Immature natural killer cell (primary cell): ENCODE measurements around the gene CUTC. TPM values are rescaled to one million over a fixed set of nuclear protein-coding genes. Genes with fewer than 3 reads are reported as not detected.
"Not testable (repeated sequence)": the region's sequence is repeated elsewhere in the genome, so short reads cannot be mapped to it uniquely, and the experiment has no call there.

Experiments
- DNase-seq, 3 donors: peaks; one replicate each; pipeline ENCODE4 v3.0.0; 2022; ENCODE audit warnings: mixed read lengths in 1 of 3
- H3K27ac Mint-ChIP-seq, 6 donors: one replicate each; pipeline ENCODE4 v1.8.0; 2020; ENCODE audit warnings: mixed read lengths in 6 of 6, mild to moderate bottlenecking in 5 of 6, inconsistent platforms in 4 of 6, moderate library complexity in 3 of 6
- H3K27me3 Mint-ChIP-seq, 3 donors: one replicate each; pipeline ENCODE4 v1.8.0; 2020 to 2021; ENCODE audit warnings: low read depth in 3 of 3, mild to moderate bottlenecking in 3 of 3, mixed read lengths in 3 of 3, moderate library complexity in 3 of 3, inconsistent platforms in 1 of 3
- H3K36me3 Mint-ChIP-seq, 3 donors: one replicate each; pipeline ENCODE4 v1.8.0; 2020; ENCODE audit warnings: mixed read lengths in 3 of 3, inconsistent platforms in 2 of 3, mild to moderate bottlenecking in 2 of 3
- H3K4me1 Mint-ChIP-seq, 2 donors: one replicate each; pipeline ENCODE4 v1.8.0; 2020; ENCODE audit warnings: inconsistent platforms in 2 of 2, mild to moderate bottlenecking in 2 of 2, mixed read lengths in 2 of 2, moderate library complexity in 1 of 2
- H3K4me3 Mint-ChIP-seq, 5 donors: one replicate each; pipeline ENCODE4 v1.8.0; 2020; ENCODE audit warnings: mild to moderate bottlenecking in 5 of 5, mixed read lengths in 5 of 5, inconsistent platforms in 3 of 5, moderate library complexity in 3 of 5
- H3K9me3 Mint-ChIP-seq, 6 donors: one replicate each; pipeline ENCODE4 v1.8.0; 2020; ENCODE audit warnings: mild to moderate bottlenecking in 6 of 6, mixed read lengths in 6 of 6, inconsistent platforms in 4 of 6, moderate library complexity in 3 of 6
- polyA plus RNA-seq, 3 donors: library from polyadenylated mRNA; unstranded; fragments of 300-500 nt; fragmentation: Illumina TruSeq; gene quantifications; one replicate each; pipeline ENCODE4 v1.2.3, GENCODE V29; 2021

CUTC gene
- polyA plus RNA-seq, 3 donors from 2014 or later, result 57.2 to 105 (median 60.4) TPM

- Mint-ChIP-seq H3K4me3 (no peak overlapping the region), H3K27me3 (no peaks in the 10 kb centered on the region), H3K36me3 (peaks cover 29 to 57% (median 45%) of the 10 kb centered on the region in 3 donors), H3K4me1 (no peaks in the 10 kb centered on the region), H3K27ac (no peak overlapping the region), H3K9me3 (no peaks in the 10 kb centered on the region)
- no peak for DNase-seq
Measured at GRCh38 chr10:99720387-99720786, 11.6 kb upstream of the CUTC start.

GRCh38 chr10:99730026-99730425, 2.0 kb upstream of the CUTC start:
- Mint-ChIP-seq H3K36me3 (peaks cover 17 to 27% (median 24%) of the 10 kb centered on the region in 3 donors), H3K9me3 (no peaks in the 10 kb centered on the region), H3K4me3 (no peak overlapping the region), H3K27ac (peak overlapping the region in 1 of 6 donors; percentile 46), H3K27me3 (peaks cover 4 to 10% (median 9%) of the 10 kb centered on the region in 3 donors), H3K4me1 (peaks cover 27 to 49% of the 10 kb centered on the region in 2 donors)
- DNase-seq, result no peak

DNA sequence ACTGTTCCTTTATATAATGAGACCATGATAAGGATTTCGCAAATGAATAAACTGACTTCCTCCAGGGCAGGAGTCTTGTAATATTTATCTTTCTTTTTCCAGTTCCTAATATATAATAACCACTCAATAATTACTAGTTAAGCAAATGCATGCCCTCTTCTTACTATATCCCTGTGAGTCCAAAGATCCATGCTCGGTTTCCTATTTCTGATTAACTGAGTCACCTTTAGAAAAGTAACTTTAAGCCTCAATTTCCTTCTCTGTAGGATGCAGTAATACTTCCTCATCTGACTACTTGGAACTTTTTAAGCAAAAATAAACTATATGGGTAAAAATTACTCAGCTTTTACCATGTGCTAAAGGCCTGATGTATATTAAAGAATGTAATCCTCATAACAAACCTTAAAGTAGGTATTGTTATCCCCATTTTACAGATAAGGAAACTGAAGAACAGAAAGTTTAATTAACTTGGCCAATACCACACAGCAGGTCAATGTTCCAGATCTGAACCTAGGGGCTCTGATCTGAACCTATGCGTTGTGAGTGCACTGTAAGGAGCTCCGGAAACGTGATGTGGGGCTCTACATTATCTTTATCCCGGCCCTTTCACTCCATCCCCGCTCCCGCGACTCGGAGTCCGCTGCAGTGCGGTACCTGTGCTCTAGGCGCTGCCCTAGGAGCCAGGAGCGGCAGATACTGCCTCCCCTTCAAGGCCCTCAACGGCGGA, 565 bp upstream of the CUTC start:
- H3K4me3 Mint-ChIP-seq, result peak overlapping the region; percentile 98 to 100 (median 99)
- peak overlapping the region; percentile 94 to 99 (median 98) for H3K27ac Mint-ChIP-seq
- H3K36me3 Mint-ChIP-seq, result peaks cover 13 to 21% (median 19%) of the 10 kb centered on the region in 3 donors
- H3K4me1 Mint-ChIP-seq, result peaks cover 34 to 63% of the 10 kb centered on the region in 2 donors
- no peaks in the 10 kb centered on the region for H3K9me3 Mint-ChIP-seq
- H3K27me3 Mint-ChIP-seq, result peaks cover 4 to 10% (median 9%) of the 10 kb centered on the region in 3 donors
- DNase-seq, result no peak

DNA sequence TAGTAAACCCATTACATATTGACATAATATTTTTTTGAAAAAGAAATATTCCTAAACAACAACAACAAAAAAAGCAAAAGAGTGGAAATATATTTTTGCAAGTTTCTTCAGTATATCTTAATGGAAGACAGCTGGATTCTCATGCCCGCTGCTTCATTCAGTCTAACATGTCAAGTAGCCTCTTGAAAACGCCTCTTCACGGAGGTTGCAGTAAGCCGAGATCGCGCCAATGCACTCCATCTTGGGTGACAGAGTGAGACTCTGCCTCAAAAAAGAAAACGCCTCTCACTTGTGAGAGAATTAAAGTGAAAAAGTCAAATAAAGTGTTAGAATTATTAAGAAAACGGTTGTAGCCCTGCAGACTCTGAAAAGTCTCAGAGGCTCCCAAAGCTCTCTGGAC, 1.3 kb downstream of the CUTC start:
- Mint-ChIP-seq H3K27me3 (peaks cover 4 to 10% (median 9%) of the 10 kb centered on the region in 3 donors), H3K4me1 (peaks cover 34 to 74% of the 10 kb centered on the region in 2 donors), H3K36me3 (peaks cover 16 to 18% (median 18%) of the 10 kb centered on the region in 3 donors), H3K27ac (peak overlapping the region in 2 of 6 donors; percentile 27 to 70), H3K4me3 (peak overlapping the region; percentile 69 to 82 (median 72)), H3K9me3 (no peaks in the 10 kb centered on the region)
- no peak for DNase-seq

- peaks cover 19 to 22% (median 20%) of the 10 kb centered on the region in 3 donors for H3K36me3 Mint-ChIP-seq
- not testable (repeated sequence) for H3K27me3 Mint-ChIP-seq, H3K9me3 Mint-ChIP-seq, H3K4me3 Mint-ChIP-seq, DNase-seq
- H3K4me1 Mint-ChIP-seq, result peaks cover 37 to 80% of the 10 kb centered on the region in 2 donors
- peak overlapping the region in 1 of 6 donors; percentile 27 for H3K27ac Mint-ChIP-seq
Measured at GRCh38 chr10:99734111-99734510, 2.1 kb downstream of the CUTC start.

GRCh38 chr10:99740260-99740659, 8.2 kb downstream of the CUTC start:
- no peak overlapping the region for H3K27ac Mint-ChIP-seq

DNA sequence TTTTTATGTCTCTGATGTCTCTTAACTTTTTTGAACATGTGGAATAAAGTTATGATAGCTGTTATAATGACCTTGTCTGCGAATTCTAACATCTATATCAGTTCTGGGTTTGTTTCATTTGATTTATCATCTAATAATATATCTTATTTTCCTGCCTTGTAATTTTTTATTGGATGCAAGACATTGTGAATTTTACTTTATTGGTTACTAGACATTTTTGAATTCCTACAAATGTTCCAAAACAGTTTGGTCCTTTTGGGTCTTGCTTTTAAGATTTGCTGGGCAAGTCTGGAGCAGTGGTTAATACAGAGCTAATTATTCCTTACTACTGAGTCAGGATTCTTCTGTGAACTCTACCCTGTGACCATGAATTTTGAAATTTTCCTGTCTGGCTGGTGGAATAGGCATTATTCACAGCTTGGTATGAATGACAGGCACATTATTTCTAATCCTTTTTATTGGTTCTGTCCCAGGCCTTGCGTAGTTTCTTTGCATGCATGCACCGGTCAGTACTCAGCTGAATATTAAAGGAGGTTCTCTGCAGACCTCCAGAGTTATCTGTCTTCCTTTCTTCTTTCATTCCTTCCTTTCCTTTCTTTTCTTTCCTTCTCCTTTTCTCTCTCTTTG, 9.0 kb downstream of the CUTC start:
- Mint-ChIP-seq H3K27ac (peak overlapping the region in 1 of 6 donors; percentile 51), H3K4me3 (no peak overlapping the region), H3K27me3 (peaks cover 0 to 2% (median 1%) of the 10 kb centered on the region in 3 donors), H3K36me3 (peaks cover 60 to 67% (median 64%) of the 10 kb centered on the region in 3 donors), H3K4me1 (peaks cover 12 to 34% of the 10 kb centered on the region in 2 donors), H3K9me3 (peaks cover 2 to 24% (median 13%) of the 10 kb centered on the region in 6 donors)
- no peak for DNase-seq

More at GRCh38 chr10:99740260-99740659, 8.2 kb downstream of the CUTC start:
- Mint-ChIP-seq H3K36me3 (peaks cover 60 to 70% (median 65%) of the 10 kb centered on the region in 3 donors), H3K9me3 (peaks cover 2 to 24% (median 13%) of the 10 kb centered on the region in 6 donors), H3K4me1 (peaks cover 15 to 41% of the 10 kb centered on the region in 2 donors), H3K27me3 (peaks cover 0 to 2% (median 1%) of the 10 kb centered on the region in 3 donors), H3K4me3 (no peak overlapping the region)
- no peak for DNase-seq

DNA sequence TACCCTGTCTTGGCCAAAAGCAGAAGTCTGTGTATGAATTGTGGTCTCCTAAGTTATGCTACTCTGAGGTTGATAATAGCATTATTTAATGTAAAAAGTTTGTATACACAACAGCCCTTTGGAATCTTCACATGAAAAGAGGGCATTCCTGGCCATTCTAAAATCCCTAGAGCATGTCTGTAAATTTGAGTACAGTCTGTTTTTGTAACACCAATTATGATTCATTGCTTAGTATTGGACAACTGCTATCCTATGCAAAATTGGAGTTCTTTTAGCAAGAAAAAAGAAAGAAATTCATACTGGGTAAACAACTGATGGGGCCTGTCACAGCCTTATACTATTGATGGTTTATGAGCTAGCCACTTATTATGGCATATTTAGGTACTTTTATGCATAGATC, 10.2 kb downstream of the CUTC start:
- Mint-ChIP-seq H3K27me3 (peaks cover 0 to 2% (median 1%) of the 10 kb centered on the region in 3 donors), H3K4me3 (no peak overlapping the region), H3K27ac (no peak overlapping the region), H3K9me3 (peaks cover 2 to 24% (median 13%) of the 10 kb centered on the region in 6 donors), H3K4me1 (peaks cover 9 to 25% of the 10 kb centered on the region in 2 donors), H3K36me3 (peaks cover 57 to 63% (median 58%) of the 10 kb centered on the region in 3 donors)
- DNase-seq, result no peak

DNA sequence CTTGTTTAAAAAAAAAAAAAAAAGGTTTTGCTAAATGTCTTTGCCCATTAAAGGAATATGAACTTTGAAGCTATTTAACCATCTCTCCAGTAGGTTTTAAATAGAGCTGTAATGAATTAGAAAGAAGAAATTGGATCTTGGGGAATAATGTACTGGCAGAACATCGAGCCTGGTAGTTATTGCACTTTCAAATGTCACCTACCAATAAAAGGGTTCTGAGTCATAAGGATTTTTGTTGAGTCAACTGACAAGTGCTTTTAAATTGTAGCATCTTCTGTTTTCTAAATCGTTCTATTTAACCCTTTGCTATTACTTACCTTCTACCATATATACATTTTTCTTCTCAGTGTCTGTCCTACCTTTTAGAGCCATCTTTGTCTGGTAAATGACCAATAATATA, 10.7 kb downstream of the CUTC start:
- H3K27ac Mint-ChIP-seq, result no peak overlapping the region
- peaks cover 9 to 21% of the 10 kb centered on the region in 2 donors for H3K4me1 Mint-ChIP-seq
- H3K36me3 Mint-ChIP-seq, result peaks cover 53 to 61% (median 55%) of the 10 kb centered on the region in 3 donors
- H3K4me3 Mint-ChIP-seq, result no peak overlapping the region
- peaks cover 2 to 24% (median 13%) of the 10 kb centered on the region in 6 donors for H3K9me3 Mint-ChIP-seq
- peaks cover 0 to 2% (median 1%) of the 10 kb centered on the region in 3 donors for H3K27me3 Mint-ChIP-seq
- DNase-seq, result no peak

GRCh38 chr10:99743841-99744240, 11.8 kb downstream of the CUTC start:
- no peak for DNase-seq
- H3K36me3 Mint-ChIP-seq, result peaks cover 49 to 61% (median 56%) of the 10 kb centered on the region in 3 donors
- peaks cover 2 to 24% (median 13%) of the 10 kb centered on the region in 6 donors for H3K9me3 Mint-ChIP-seq

GRCh38 chr10:99746166-99746565, 14.1 kb downstream of the CUTC start:
- H3K9me3 Mint-ChIP-seq, H3K27me3 Mint-ChIP-seq, H3K27ac Mint-ChIP-seq, H3K4me3 Mint-ChIP-seq, DNase-seq: not testable (repeated sequence)
- peaks cover 26 to 51% (median 40%) of the 10 kb centered on the region in 3 donors for H3K36me3 Mint-ChIP-seq
- H3K4me1 Mint-ChIP-seq, result peaks cover 6 to 16% of the 10 kb centered on the region in 2 donors

More at GRCh38 chr10:99743841-99744240, 11.8 kb downstream of the CUTC start:
- Mint-ChIP-seq H3K27me3 (peaks cover 0 to 2% (median 1%) of the 10 kb centered on the region in 3 donors), H3K4me1 (peaks cover 9 to 25% of the 10 kb centered on the region in 2 donors), H3K27ac (no peak overlapping the region), H3K4me3 (no peak overlapping the region)

- Mint-ChIP-seq H3K4me3 (no peak overlapping the region), H3K27me3 (no peaks in the 10 kb centered on the region), H3K36me3 (peaks cover 7 to 38% (median 24%) of the 10 kb centered on the region in 3 donors), H3K4me1 (peaks cover 2 to 16% of the 10 kb centered on the region in 2 donors), H3K9me3 (no peaks in the 10 kb centered on the region), H3K27ac (peak overlapping the region in 1 of 6 donors; percentile 52)
- no peak for DNase-seq
Measured at GRCh38 chr10:99748823-99749451, 16.9 kb downstream of the CUTC start.

DNA sequence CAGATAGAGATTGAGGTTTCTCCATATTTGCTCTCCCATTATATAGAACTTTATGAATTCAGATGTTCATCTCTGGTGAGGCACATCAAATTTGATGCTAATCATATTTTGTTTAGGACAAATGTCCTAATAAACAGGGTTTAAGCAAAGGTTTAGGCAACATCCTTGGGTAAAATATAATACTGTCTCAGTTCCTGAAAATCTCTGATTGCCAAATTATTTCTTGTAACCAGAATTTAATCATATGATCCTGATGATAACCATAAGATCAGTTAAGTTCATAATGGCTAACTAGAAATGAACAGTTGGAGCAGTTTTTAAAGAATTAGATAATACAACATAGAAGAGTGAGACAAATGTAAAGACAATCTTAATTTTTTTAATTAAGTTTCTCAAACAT, 18.6 kb downstream of the CUTC start:
- Mint-ChIP-seq H3K27ac (no peak overlapping the region), H3K27me3 (no peaks in the 10 kb centered on the region), H3K4me1 (peaks cover 2 to 16% of the 10 kb centered on the region in 2 donors), H3K36me3 (peaks cover 10 to 45% (median 24%) of the 10 kb centered on the region in 3 donors), H3K4me3 (no peak overlapping the region), H3K9me3 (no peaks in the 10 kb centered on the region)
- no peak for DNase-seq
